IMR-90 (cell line): ENCODE data around the gene PPM1L. TPM values are rescaled to one million over a fixed set of nuclear protein-coding genes. Genes with fewer than 3 reads are reported as not detected.
"Not testable (repeated sequence)": the region's sequence is repeated elsewhere in the genome, so short reads cannot be mapped to it uniquely, and the experiment has no call there.

Source experiments
- ATAC-seq: fragments of 200-7000 bp; cut with Tn5 transposase; 2 replicates; pipeline ENCODE4 v1.9.1; 2020; ENCODE audit warnings: low read depth, mild to moderate bottlenecking, moderate library complexity
- BruUV-seq: library from RNA; stranded (reverse); fragments of 400-500 nt; replicated peaks from 2 replicates; lab custom pipeline; 2021; lab: Mats Ljungman, UMichigan
- CTCF ChIA-PET: fragments of 300-600 bp; formaldehyde crosslinking; extraction: SDS; loops from one replicate; lab custom pipeline; 2021; ENCODE audit warnings: antibody characterized with exemption; lab: Yijun Ruan, JAX
- POLR2A ChIA-PET: fragments of 300-600 bp; sonication (Branson Sonifier 250); formaldehyde crosslinking; loops from one replicate; lab custom pipeline; 2022; ENCODE audit warnings: antibody characterized with exemption; ENCODE audit not compliant: unreplicated experiment; lab: Charles Lee
- DNase-seq: peaks from one replicate; pipeline ENCODE4 v3.0.0; 2013
- H2AFZ ChIP-seq: replicated peaks from 2 replicates; pipeline ENCODE3; 2013; ENCODE audit warnings: low read length, mild to moderate bottlenecking; ENCODE audit not compliant: poor library complexity
- H2AK5ac ChIP-seq: 2 replicates; pipeline ENCODE4 v1.6.1; 2013; ENCODE audit warnings: low read depth, low read length, inconsistent platforms
- H2AK9ac ChIP-seq: replicated peaks from 2 replicates; pipeline ENCODE3; 2013; ENCODE audit warnings: mild to moderate bottlenecking, low read depth, low read length, moderate library complexity; ENCODE audit not compliant: poor library complexity
- H2BK120ac ChIP-seq: 2 replicates; pipeline ENCODE4 v1.6.1; 2013; ENCODE audit warnings: low read depth, low read length, inconsistent platforms
- H2BK15ac ChIP-seq: 3 replicates; pipeline ENCODE4 v1.6.1; 2013; ENCODE audit warnings: low read depth, low read length, inconsistent platforms
- H2BK20ac ChIP-seq: 2 replicates; pipeline ENCODE4 v1.6.1; 2013; ENCODE audit warnings: low read depth, mild to moderate bottlenecking, inconsistent platforms, low read length, moderate library complexity
- H2BK5ac ChIP-seq: 2 replicates; pipeline ENCODE4 v1.6.1; 2013; ENCODE audit warnings: mild to moderate bottlenecking, low read depth, low read length, inconsistent platforms; ENCODE audit not compliant: poor library complexity, severe bottlenecking
- H3K14ac ChIP-seq: replicated peaks from 2 replicates; pipeline ENCODE4 v1.6.1; 2013; ENCODE audit warnings: low read depth, low read length, inconsistent platforms
- H3K18ac ChIP-seq: 2 replicates; pipeline ENCODE4 v1.6.1; 2013; ENCODE audit warnings: low read depth, low read length, control low read depth
- H3K23ac ChIP-seq: 2 replicates; pipeline ENCODE4 v1.6.1; 2013; ENCODE audit warnings: low read depth, low read length, inconsistent platforms
- H3K27ac ChIP-seq: 2 replicates; pipeline ENCODE4 v1.5.1; 2013; ENCODE audit warnings: mild to moderate bottlenecking, control low read depth, low read length; ENCODE audit not compliant: insufficient read depth
- H3K27me3 ChIP-seq: 2 replicates; pipeline ENCODE4 v1.6.1; 2013; ENCODE audit warnings: low read length; ENCODE audit not compliant: control insufficient read depth, insufficient read depth
- H3K36me3 ChIP-seq: 2 replicates; pipeline ENCODE4 v1.6.1; 2013; ENCODE audit warnings: low read length, mixed read lengths; ENCODE audit not compliant: control insufficient read depth, insufficient read depth
- H3K4ac ChIP-seq: 2 replicates; pipeline ENCODE4 v1.6.1; 2013; ENCODE audit warnings: low read depth, low read length, inconsistent platforms
- H3K4me1 ChIP-seq: 2 replicates; pipeline ENCODE4 v1.6.1; 2013; ENCODE audit warnings: low read length, mixed read lengths; ENCODE audit not compliant: control insufficient read depth, insufficient read depth
- H3K4me2 ChIP-seq: 2 replicates; pipeline ENCODE4 v1.6.1; 2013; ENCODE audit warnings: low read depth, mild to moderate bottlenecking, control low read depth, low read length, moderate library complexity
- H3K4me3 ChIP-seq: 2 replicates; pipeline ENCODE4 v1.5.1; 2013; ENCODE audit warnings: low read depth, mild to moderate bottlenecking, control low read depth, low read length, moderate library complexity; ENCODE audit not compliant: insufficient read depth
- H3K56ac ChIP-seq: 2 replicates; pipeline ENCODE4 v1.6.1; 2013; ENCODE audit warnings: low read length, inconsistent platforms; ENCODE audit not compliant: insufficient read depth; ENCODE audit errors: extremely low read depth
- H3K79me1 ChIP-seq, 2 experiments: 2 replicates each; pipeline ENCODE4 v1.6.1; 2013; ENCODE audit warnings: low read length in 2 of 2, inconsistent platforms in 1 of 2, low read depth in 1 of 2
- H3K9ac ChIP-seq: 2 replicates; pipeline ENCODE4 v1.6.1; 2013; ENCODE audit warnings: low read depth, low read length, control low read depth
- H3K9me1 ChIP-seq: 2 replicates; pipeline ENCODE4 v1.6.1; 2013; ENCODE audit warnings: low read length, inconsistent platforms; ENCODE audit not compliant: insufficient read depth
- H3K9me3 ChIP-seq: 2 replicates; pipeline ENCODE4 v1.6.1; 2013; ENCODE audit warnings: low read length; ENCODE audit not compliant: control insufficient read depth, insufficient read depth
- H4K20me1 ChIP-seq: 2 replicates; pipeline ENCODE4 v1.6.1; 2013; ENCODE audit warnings: low read length, inconsistent platforms; ENCODE audit not compliant: insufficient read depth
- H4K5ac ChIP-seq: 2 replicates; pipeline ENCODE4 v1.6.1; 2013; ENCODE audit warnings: mild to moderate bottlenecking, low read depth, low read length, control low read depth
- H4K8ac ChIP-seq, 2 experiments: 2 replicates each; pipeline ENCODE4 v1.6.1; 2013; ENCODE audit warnings: low read depth in 2 of 2, low read length in 2 of 2, control low read depth in 1 of 2, inconsistent platforms in 1 of 2
- H4K91ac ChIP-seq: 2 replicates; pipeline ENCODE4 v1.6.1; 2013; ENCODE audit warnings: low read depth, low read length, inconsistent platforms; ENCODE audit not compliant: insufficient read depth
- WGBS, 2 experiments: methylation state at CpG; one replicate each; pipeline versions ENCODE4 v1.1.5 to v1.1.7; 2013; ENCODE audit warnings: missing lambda C conversion rate in 2 of 2; ENCODE audit not compliant: insufficient read length in 1 of 2; ENCODE audit errors: extremely low coverage in 2 of 2; 5-methylcytosine and 5-hydroxymethylcytosine counted together
- dilution Hi-C: fragments of 300-500 bp; cut with HindIII; formaldehyde crosslinking; loops from one replicate; pipeline ENCODE4 v1.14.3; 2018; ENCODE audit warnings: low sequenced_read_pairs; ENCODE audit not compliant: unreplicated experiment
- in situ Hi-C: fragments of 300-500 bp; cut with MboI; formaldehyde crosslinking; loops from 3 replicates; pipeline ENCODE4 v1.14.3; 2019; ENCODE audit warnings: low sequenced_read_pairs, inconsistent platforms, mixed read lengths
- intact Hi-C: fragments of 100-400 bp; cut with micrococcal nuclease; formaldehyde crosslinking; loops from 2 replicates; pipeline ENCODE4 v1.10.0; 2022
- polyA plus RNA-seq, 3 experiments: library from polyadenylated mRNA; depleted of rRNA; stranded (reverse); fragments of >200 nt; gene quantifications; 2 replicates each; pipeline ENCODE4 v1.2.3, GENCODE V29; 2012; ENCODE audit warnings: low replicate concordance in 1 of 3
- total RNA-seq: library from RNA; depleted of rRNA; stranded (reverse); fragments of >200 nt; gene quantifications from 2 replicates; pipeline ENCODE4 v1.2.3, GENCODE V29; 2012

The PPM1L gene
- total and polyA plus RNA-seq, 2 of the 4 experiments (the other 2 are of a cell fraction): 0.14 to 0.18 TPM

GRCh38 chr3:160713144-160713543 is 42.9 kb upstream of the PPM1L start:
- POLR2A ChIA-PET, H3K9me3 ChIP-seq, H2AFZ ChIP-seq, H3K36me3 ChIP-seq, H3K27ac ChIP-seq, H3K4ac ChIP-seq, H2AK9ac ChIP-seq, H3K9ac ChIP-seq, H3K56ac ChIP-seq, H4K20me1 ChIP-seq, H3K4me2 ChIP-seq, H3K4me3 ChIP-seq, ATAC-seq, BruUV-seq, CTCF ChIA-PET, H2BK20ac ChIP-seq, H3K18ac ChIP-seq, H2BK120ac ChIP-seq, H3K79me1 ChIP-seq, H4K91ac ChIP-seq, H4K8ac ChIP-seq, H4K5ac ChIP-seq, H2BK5ac ChIP-seq, dilution Hi-C loops, H2AK5ac ChIP-seq, DNase-seq, H3K27me3 ChIP-seq, H3K14ac ChIP-seq, H2BK15ac ChIP-seq, H3K9me1 ChIP-seq, H3K4me1 ChIP-seq, H3K23ac ChIP-seq, intact Hi-C loops: not testable (repeated sequence)
- in situ Hi-C loops: loop anchor here (10.0 to 25.0 kb wide), 2 partner anchors 222 to 699 kb away; no protein-coding TSS in a partner anchor
- no CpG with 5 or more reads among the region's 3 CpGs for WGBS, 2 experiments
